HepG2 (cell line): ENCODE data around the gene KCNH6. TPM values are rescaled to one million over a fixed set of nuclear protein-coding genes. Genes with fewer than 3 reads are reported as not detected.

Experiments used
- ATAC-seq: fragments of 200-7000 bp; cut with Tn5 transposase; 3 replicates; pipeline ENCODE4 v1.9.1; 2020; ENCODE audit warnings: mild to moderate bottlenecking, moderate library complexity
- BruUV-seq: library from RNA; stranded (reverse); fragments of 400-500 nt; replicated peaks from 2 replicates; lab custom pipeline; 2021; lab: Mats Ljungman, UMichigan
- CTCF ChIA-PET: fragments of 300-600 bp; formaldehyde crosslinking; extraction: SDS; loops from one replicate; lab custom pipeline; 2021; ENCODE audit warnings: low total read pairs, inconsistent platforms, low intra/inter-chr PET ratio; lab: Yijun Ruan, JAX
- POLR2A ChIA-PET: fragments of 350-600 bp; sonication (Branson Sonifier 250); formaldehyde crosslinking; loops from one replicate; lab custom pipeline; 2020; ENCODE audit warnings: antibody characterized with exemption, inconsistent platforms; lab: Yijun Ruan, JAX
- DNase-seq: peaks from one replicate; pipeline ENCODE4 v3.0.0-alpha.2; 2015; ENCODE audit warnings: low spot score
- FAIRE-seq: peaks from 3 replicates; lab custom pipeline; 2011; peaks lifted over from hg19 to GRCh38; lab: Jason Lieb, UNC
- H2AFZ ChIP-seq: one replicate; pipeline ENCODE4 v1.6.1; 2011; ENCODE audit warnings: low read length, inconsistent platforms
- H3K27ac ChIP-seq: fragments of 300-600 bp; 3 replicates; pipeline ENCODE4 v1.8.0; 2011; ENCODE audit warnings: mixed run types, mild to moderate bottlenecking, mixed read lengths, low read length, inconsistent platforms; ENCODE audit not compliant: insufficient read depth; ENCODE audit errors: extremely low read length
- H3K27me3 ChIP-seq, 2 experiments: fragments of 200-600 bp in 1 of 2; 2 replicates in 1 of 2; 3 replicates in 1 of 2; pipeline versions ENCODE4 v1.6.0 to v1.8.0; 2011; ENCODE audit warnings: low read length in 2 of 2, mild to moderate bottlenecking in 2 of 2, moderate library complexity in 2 of 2, inconsistent platforms in 1 of 2; ENCODE audit not compliant: insufficient read depth in 2 of 2, control insufficient read depth in 1 of 2
- H3K36me3 ChIP-seq, 2 experiments: fragments of 200-600 bp in 1 of 2; replicated peaks in 1 of 2; 2 replicates in 1 of 2; 3 replicates in 1 of 2; pipeline versions ENCODE4 v1.5.1 to v1.8.0; 2011; ENCODE audit warnings: low read length in 2 of 2, inconsistent platforms in 1 of 2; ENCODE audit not compliant: insufficient read depth in 2 of 2, control insufficient read depth in 1 of 2
- H3K4me1 ChIP-seq: 2 replicates; pipeline ENCODE4 v1.5.1; 2012; ENCODE audit warnings: low read length, inconsistent platforms; ENCODE audit not compliant: insufficient read depth
- H3K4me2 ChIP-seq: 2 replicates; pipeline ENCODE4 v1.6.0; 2011; ENCODE audit warnings: low read depth, low read length, inconsistent platforms
- H3K4me3 ChIP-seq, 3 experiments: fragments of 200-600 bp in 1 of 3; sonication (generic), shearing (Covaris generic) in 1 of 3; replicated peaks in 1 of 3; 2 replicates each; pipeline ENCODE4 v1.5.1; 2011 to 2016; ENCODE audit warnings: low read length in 3 of 3, inconsistent platforms in 2 of 3, low read depth in 2 of 3, mild to moderate bottlenecking in 2 of 3, control low read depth in 1 of 3, mixed read lengths in 1 of 3; ENCODE audit not compliant: insufficient read depth in 1 of 3
- H3K79me2 ChIP-seq: one replicate; pipeline ENCODE4 v1.6.1; 2011; ENCODE audit warnings: low read length, inconsistent platforms; ENCODE audit not compliant: insufficient read depth
- H3K9ac ChIP-seq: 2 replicates; pipeline ENCODE4 v1.6.0; 2011; ENCODE audit warnings: mild to moderate bottlenecking, low read depth, low read length, inconsistent platforms; ENCODE audit not compliant: insufficient read depth
- H3K9me3 ChIP-seq: 2 replicates; pipeline ENCODE4 v1.5.1; 2012; ENCODE audit warnings: mild to moderate bottlenecking, low read length
- H4K20me1 ChIP-seq: 2 replicates; pipeline ENCODE4 v1.6.0; 2011; ENCODE audit warnings: inconsistent platforms, mild to moderate bottlenecking, low read length, moderate library complexity; ENCODE audit not compliant: insufficient read depth
- BHLHE40 ChIP-seq: IDR thresholded peaks from 2 replicates; pipeline ENCODE4 v1.6.1; 2011; ENCODE audit warnings: low read length, improper control_type of control experiment
- CCAR2 ChIP-seq: fragments of 200-400 bp; formaldehyde crosslinking; optimal IDR thresholded peaks from 2 replicates; pipeline ENCODE3; 2018; ENCODE audit warnings: low read depth, mild to moderate bottlenecking, low read length, moderate library complexity
- HNRNPUL1 ChIP-seq: fragments of 200-400 bp; formaldehyde crosslinking; IDR thresholded peaks from 2 replicates; pipeline ENCODE4 v1.6.1; 2017; ENCODE audit warnings: low read depth, mild to moderate bottlenecking, low read length, moderate library complexity
- HOXD1 ChIP-seq: sonication (generic); formaldehyde crosslinking; IDR thresholded peaks from 2 replicates; pipeline ENCODE4 v1.5.0; 2020; ENCODE audit warnings: missing genetic modification reagents
- ISX ChIP-seq: sonication (generic); formaldehyde crosslinking; conservative IDR thresholded peaks from 2 replicates; pipeline ENCODE4 v1.5.0; 2020; ENCODE audit warnings: missing genetic modification reagents
- NCOR1 ChIP-seq: fragments of 200-600 bp; sonication (generic); IDR thresholded peaks from 2 replicates; pipeline ENCODE4 v1.7.0; 2017; ENCODE audit warnings: antibody characterized with exemption, low read length, borderline replicate concordance
- PAF1 ChIP-seq: IDR thresholded peaks from 2 replicates; pipeline ENCODE4 v1.6.1; 2016; ENCODE audit warnings: missing genetic modification reagents, missing compliant biosample characterization
- RARA ChIP-seq: IDR thresholded peaks from 2 replicates; pipeline ENCODE4 v1.6.1; 2016; ENCODE audit warnings: missing genetic modification reagents, missing compliant biosample characterization
- REXO4 ChIP-seq: sonication (generic); formaldehyde crosslinking; IDR thresholded peaks from 2 replicates; pipeline ENCODE4 v1.8.0; 2022; ENCODE audit warnings: missing genetic modification reagents, mild to moderate bottlenecking, borderline replicate concordance
- TAF15 ChIP-seq: fragments of 200-400 bp; formaldehyde crosslinking; IDR thresholded peaks from one replicate; pipeline ENCODE4 v1.6.1; 2018; ENCODE audit warnings: mild to moderate bottlenecking, low read depth, low read length; ENCODE audit not compliant: poor library complexity, severe bottlenecking
- YEATS2 ChIP-seq: sonication (generic); formaldehyde crosslinking; IDR thresholded peaks from 2 replicates; pipeline ENCODE4 v1.4.0; 2020; ENCODE audit warnings: missing genetic modification reagents, borderline replicate concordance
- ZBTB7B ChIP-seq: sonication (generic); formaldehyde crosslinking; IDR thresholded peaks from 2 replicates; pipeline ENCODE4 v1.4.0; 2020; ENCODE audit warnings: missing genetic modification reagents
- ZC3H4 ChIP-seq: sonication (generic); formaldehyde crosslinking; IDR thresholded peaks from 2 replicates; pipeline ENCODE4 v1.4.0; 2020; ENCODE audit warnings: missing genetic modification reagents, borderline replicate concordance
- ZNF207 ChIP-seq: fragments of 450-650 bp; IDR thresholded peaks from 2 replicates; pipeline ENCODE4 v1.6.1; 2016; ENCODE audit warnings: antibody characterized with exemption, borderline replicate concordance
- ZNF317 ChIP-seq: sonication (generic); formaldehyde crosslinking; IDR thresholded peaks from 2 replicates; pipeline ENCODE4 v1.5.0; 2020; ENCODE audit warnings: mild to moderate bottlenecking, missing genetic modification reagents
- ZNF460 ChIP-seq: sonication (generic); formaldehyde crosslinking; IDR thresholded peaks from 2 replicates; pipeline ENCODE4 v1.5.1; 2020; ENCODE audit warnings: missing genetic modification reagents, mild to moderate bottlenecking, borderline replicate concordance
- ZNF543 ChIP-seq: sonication (generic); formaldehyde crosslinking; IDR thresholded peaks from 2 replicates; pipeline ENCODE4 v1.4.0; 2020; ENCODE audit warnings: mild to moderate bottlenecking, missing genetic modification reagents
- ZNF629 ChIP-seq: sonication (generic); formaldehyde crosslinking; conservative IDR thresholded peaks from 2 replicates; pipeline ENCODE4 v1.5.0; 2020; ENCODE audit warnings: missing genetic modification reagents
- ZNF724P ChIP-seq: sonication (generic); formaldehyde crosslinking; IDR thresholded peaks from 2 replicates; pipeline ENCODE4 v1.8.0; 2022; ENCODE audit warnings: missing genetic modification reagents, borderline replicate concordance
- ZNF761 ChIP-seq: sonication (generic); formaldehyde crosslinking; conservative IDR thresholded peaks from 2 replicates; pipeline ENCODE4 v1.4.0; 2020; ENCODE audit warnings: mild to moderate bottlenecking, missing genetic modification reagents
- ZNF816 ChIP-seq: sonication (generic); formaldehyde crosslinking; IDR thresholded peaks from 2 replicates; pipeline ENCODE4 v1.8.0; 2022; ENCODE audit warnings: missing genetic modification reagents, mild to moderate bottlenecking, borderline replicate concordance
- WGBS: methylation state at CpG from one replicate; pipeline ENCODE4 v1.1.6; 2017; ENCODE audit warnings: low lambda C conversion rate; 5-methylcytosine and 5-hydroxymethylcytosine counted together
- in situ Hi-C: cut with HindIII; loops from 2 replicates; pipeline ENCODE4 v1.10.0; 2017; ENCODE audit warnings: low pct_unique_long_range_greater_than_20kb; ENCODE audit not compliant: extremely low pct_ligation_motif_present
- intact Hi-C: fragments of 100-400 bp; cut with micrococcal nuclease; formaldehyde crosslinking; loops from one replicate; pipeline ENCODE4 v1.10.0; 2022; ENCODE audit not compliant: unreplicated experiment
- polyA plus RNA-seq, 8 experiments: library from polyadenylated mRNA; depleted of rRNA in 3 of 8; stranded (reverse) in 7 of 8; unstranded in 1 of 8; fragments of >200 nt; fragmentation: Illumina TruSeq in 4 of 8; extraction: Trizol in 4 of 8; gene quantifications; 2 replicates each; pipeline versions ENCODE4 v1.2.1 to v1.2.3, GENCODE V29; 2011 to 2016; ENCODE audit warnings: low read depth in 4 of 8, missing spikeins in 1 of 8, mixed read lengths in 1 of 8; ENCODE audit not compliant: insufficient read depth in 1 of 8
- total RNA-seq, 5 experiments: library from RNA; depleted of rRNA; stranded (reverse); fragments of >200 nt; fragmentation: Illumina TruSeq; extraction: Trizol; gene quantifications; 2 replicates each; pipeline ENCODE4 v1.2.3, GENCODE V29; 2016; ENCODE audit warnings: low read depth in 1 of 5
- TF ChIP-seq, protein P1 (sequence below): sonication (generic); formaldehyde crosslinking; IDR thresholded peaks from 2 replicates; pipeline ENCODE4 v1.4.0; 2020; ENCODE audit warnings: missing genetic modification reagents
- TF ChIP-seq, protein P2 (sequence below): sonication (generic); formaldehyde crosslinking; IDR thresholded peaks from 2 replicates; pipeline ENCODE4 v1.8.1; 2022; ENCODE audit warnings: mild to moderate bottlenecking, missing genetic modification reagents

The KCNH6 gene
- total and polyA plus RNA-seq, 2 of the 13 experiments (the other 11 are each of a cell fraction or from before 2014, with no cell fraction given), result 0.05 to 0.18 TPM

DNA sequence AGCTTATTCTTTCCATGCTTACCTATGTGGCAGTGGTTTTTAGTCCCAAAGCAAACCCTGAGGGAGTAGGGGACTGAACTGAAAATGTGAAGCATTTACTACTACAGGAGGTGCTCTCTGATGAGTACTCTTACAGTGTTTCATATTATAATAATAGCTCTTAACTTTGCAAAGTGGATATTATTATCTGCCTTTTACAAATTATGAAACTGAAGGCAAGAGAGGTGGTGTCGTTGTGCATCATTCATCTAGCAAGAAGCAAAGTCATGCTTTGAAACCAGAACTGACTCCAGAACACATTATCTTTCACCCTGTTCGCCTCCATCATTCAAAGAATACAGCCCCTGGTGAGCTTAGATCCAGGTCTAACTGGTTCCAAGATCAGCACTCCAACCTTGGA is 8.2 kb upstream of the KCNH6 start:
- ChIA-PET POLR2A (no interaction called here), CTCF (no interaction called here)

GRCh38 chr17:63515426-63515825 is 7.7 kb upstream of the KCNH6 start:
- Histone ChIP-seq H3K27me3 (peaks cover 12 to 66% of the 10 kb centered on the region in 2 experiments; a peak in 4 of 5 replicates), H3K36me3 (no peaks in the 10 kb centered on the region), H4K20me1 (no peaks in the 10 kb centered on the region), H2AFZ (no peak overlapping the region), H3K9ac (no peak overlapping the region), H3K27ac (no peak overlapping the region), H3K4me3 (no peak overlapping the region), H3K9me3 (no peaks in the 10 kb centered on the region), H3K4me2 (no peak overlapping the region), H3K4me1 (peaks cover 68% of the 10 kb centered on the region), H3K79me2 (no peaks in the 10 kb centered on the region)
- ChIA-PET CTCF (no interaction called here), POLR2A (no interaction called here)
- BruUV-seq, result no TSS peak
- WGBS, result 28% methylated on average over 1 of the region's 1 CpG
- ATAC-seq (no peak), FAIRE-seq (no peak), DNase-seq (no peak)
- intact Hi-C loops (no loop called here), in situ Hi-C loops (no loop called here)
- TF ChIP-seq PAF1 (CRISPR knock-in tag) (no peak), ZC3H4 (CRISPR knock-in tag) (no peak), ZNF317 (CRISPR knock-in tag) (0 out of 2 replicates have a peak, but pooled peaks have one; percentile 23), ZNF543 (no peak), REXO4 (0 out of 2 replicates have a peak, but pooled peaks have one; percentile 18), ZNF761 (CRISPR knock-in tag) (no peak), ZNF724P (CRISPR knock-in tag) (no peak), NCOR1 (no peak), BHLHE40 (no peak), ZNF629 (CRISPR knock-in tag) (no peak), ZNF207 (no peak), ZNF816 (CRISPR knock-in tag) (no peak), RARA (CRISPR knock-in tag) (no peak)
- TF ChIP-seq, protein P1, sequence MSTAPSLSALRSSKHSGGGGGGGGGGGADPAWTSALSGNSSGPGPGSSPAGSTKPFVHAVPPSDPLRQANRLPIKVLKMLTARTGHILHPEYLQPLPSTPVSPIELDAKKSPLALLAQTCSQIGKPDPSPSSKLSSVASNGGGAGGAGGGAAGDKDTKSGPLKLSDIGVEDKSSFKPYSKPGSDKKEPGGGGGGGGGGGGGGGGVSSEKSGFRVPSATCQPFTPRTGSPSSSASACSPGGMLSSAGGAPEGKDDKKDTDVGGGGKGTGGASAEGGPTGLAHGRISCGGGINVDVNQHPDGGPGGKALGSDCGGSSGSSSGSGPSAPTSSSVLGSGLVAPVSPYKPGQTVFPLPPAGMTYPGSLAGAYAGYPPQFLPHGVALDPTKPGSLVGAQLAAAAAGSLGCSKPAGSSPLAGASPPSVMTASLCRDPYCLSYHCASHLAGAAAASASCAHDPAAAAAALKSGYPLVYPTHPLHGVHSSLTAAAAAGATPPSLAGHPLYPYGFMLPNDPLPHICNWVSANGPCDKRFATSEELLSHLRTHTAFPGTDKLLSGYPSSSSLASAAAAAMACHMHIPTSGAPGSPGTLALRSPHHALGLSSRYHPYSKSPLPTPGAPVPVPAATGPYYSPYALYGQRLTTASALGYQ (CRISPR knock-in tag), result no peak
- TF ChIP-seq, protein P2, sequence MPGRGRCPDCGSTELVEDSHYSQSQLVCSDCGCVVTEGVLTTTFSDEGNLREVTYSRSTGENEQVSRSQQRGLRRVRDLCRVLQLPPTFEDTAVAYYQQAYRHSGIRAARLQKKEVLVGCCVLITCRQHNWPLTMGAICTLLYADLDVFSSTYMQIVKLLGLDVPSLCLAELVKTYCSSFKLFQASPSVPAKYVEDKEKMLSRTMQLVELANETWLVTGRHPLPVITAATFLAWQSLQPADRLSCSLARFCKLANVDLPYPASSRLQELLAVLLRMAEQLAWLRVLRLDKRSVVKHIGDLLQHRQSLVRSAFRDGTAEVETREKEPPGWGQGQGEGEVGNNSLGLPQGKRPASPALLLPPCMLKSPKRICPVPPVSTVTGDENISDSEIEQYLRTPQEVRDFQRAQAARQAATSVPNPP (CRISPR knock-in tag), result no peak

More for the DNA sequence above, 8.2 kb upstream of the KCNH6 start:
- ATAC-seq (no peak), FAIRE-seq (no peak), DNase-seq (no peak)
- in situ Hi-C loops, result no loop called here
- Histone ChIP-seq H3K27ac (no peak overlapping the region), H3K9me3 (no peaks in the 10 kb centered on the region), H3K36me3 (no peaks in the 10 kb centered on the region), H4K20me1 (no peaks in the 10 kb centered on the region), H3K9ac (no peak overlapping the region), H3K4me2 (no peak overlapping the region), H2AFZ (no peak overlapping the region), H3K79me2 (no peaks in the 10 kb centered on the region), H3K4me3 (no peak overlapping the region), H3K4me1 (peaks cover 64% of the 10 kb centered on the region), H3K27me3 (peaks cover 12 to 70% of the 10 kb centered on the region in 2 experiments; a peak in 4 of 5 replicates)
- BruUV-seq, result no TSS peak
- WGBS, result 46% methylated on average over 2 of the region's 2 CpGs
- TF ChIP-seq YEATS2 (CRISPR knock-in tag) (no peak), ZBTB7B (CRISPR knock-in tag) (no peak), HNRNPUL1 (no peak), CCAR2 (no peak), ISX (no peak), ZNF460 (no peak), HOXD1 (CRISPR knock-in tag) (no peak), TAF15 (no peak)
- intact Hi-C loops, result no loop called here
